ENCODE data around the gene DAO. TPM values are rescaled to one million over a fixed set of nuclear protein-coding genes. Genes with fewer than 3 reads are reported as not detected.

DAO gene
- total and polyA plus RNA-seq, 2 experiments from 2014 or later, result 0.88 to 0.90 TPM

- peaks cover 17% of the 10 kb centered on the region for H3K4me1 ChIP-seq (ENCODE audit: insufficient read depth)
- no peak for DNase-seq (ENCODE audit: low spot score)
- H3K9me2 ChIP-seq (replicated peaks; ENCODE audit: insufficient read depth), result no peaks in the 10 kb centered on the region
- H3K79me2 ChIP-seq, result peaks cover 81% of the 10 kb centered on the region
- H4K20me1 ChIP-seq (ENCODE audit: insufficient read depth, poor library complexity, severe bottlenecking), result peaks cover 10% of the 10 kb centered on the region
- WGBS (ENCODE audit: low lambda C conversion rate, missing lambda C conversion rate), result 77% methylated on average over 16 of the region's 16 CpGs
- peak overlapping the region; percentile 91 for H3K27ac ChIP-seq
- H2AFZ ChIP-seq, result no peak overlapping the region
- H3K4me2 ChIP-seq, result no peak overlapping the region
- no peaks in the 10 kb centered on the region for H3K27me3 ChIP-seq
- TF ChIP-seq EZH2phosphoT487 (IDR thresholded peaks at IDR 0.05; ENCODE audit: low read depth, severe bottlenecking, unreplicated experiment) (no peak), EZH2 (IDR thresholded peaks at IDR 0.05; ENCODE audit: borderline replicate concordance) (no peak)
- TF ChIP-seq, protein P1, sequence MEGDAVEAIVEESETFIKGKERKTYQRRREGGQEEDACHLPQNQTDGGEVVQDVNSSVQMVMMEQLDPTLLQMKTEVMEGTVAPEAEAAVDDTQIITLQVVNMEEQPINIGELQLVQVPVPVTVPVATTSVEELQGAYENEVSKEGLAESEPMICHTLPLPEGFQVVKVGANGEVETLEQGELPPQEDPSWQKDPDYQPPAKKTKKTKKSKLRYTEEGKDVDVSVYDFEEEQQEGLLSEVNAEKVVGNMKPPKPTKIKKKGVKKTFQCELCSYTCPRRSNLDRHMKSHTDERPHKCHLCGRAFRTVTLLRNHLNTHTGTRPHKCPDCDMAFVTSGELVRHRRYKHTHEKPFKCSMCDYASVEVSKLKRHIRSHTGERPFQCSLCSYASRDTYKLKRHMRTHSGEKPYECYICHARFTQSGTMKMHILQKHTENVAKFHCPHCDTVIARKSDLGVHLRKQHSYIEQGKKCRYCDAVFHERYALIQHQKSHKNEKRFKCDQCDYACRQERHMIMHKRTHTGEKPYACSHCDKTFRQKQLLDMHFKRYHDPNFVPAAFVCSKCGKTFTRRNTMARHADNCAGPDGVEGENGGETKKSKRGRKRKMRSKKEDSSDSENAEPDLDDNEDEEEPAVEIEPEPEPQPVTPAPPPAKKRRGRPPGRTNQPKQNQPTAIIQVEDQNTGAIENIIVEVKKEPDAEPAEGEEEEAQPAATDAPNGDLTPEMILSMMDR (IDR thresholded peaks at IDR 0.05; ENCODE audit: poor library complexity), result no peak
- H3K9me3 ChIP-seq (ENCODE audit: low read depth), result no peaks in the 10 kb centered on the region
- no peak overlapping the region for H3K4me3 ChIP-seq
- no peaks in the 10 kb centered on the region for H3K36me3 ChIP-seq (replicated peaks; ENCODE audit: insufficient read depth, low read depth)
Observed at GRCh38 chr12:108852674-108853309, 27.1 kb upstream of the DAO start.

DNA sequence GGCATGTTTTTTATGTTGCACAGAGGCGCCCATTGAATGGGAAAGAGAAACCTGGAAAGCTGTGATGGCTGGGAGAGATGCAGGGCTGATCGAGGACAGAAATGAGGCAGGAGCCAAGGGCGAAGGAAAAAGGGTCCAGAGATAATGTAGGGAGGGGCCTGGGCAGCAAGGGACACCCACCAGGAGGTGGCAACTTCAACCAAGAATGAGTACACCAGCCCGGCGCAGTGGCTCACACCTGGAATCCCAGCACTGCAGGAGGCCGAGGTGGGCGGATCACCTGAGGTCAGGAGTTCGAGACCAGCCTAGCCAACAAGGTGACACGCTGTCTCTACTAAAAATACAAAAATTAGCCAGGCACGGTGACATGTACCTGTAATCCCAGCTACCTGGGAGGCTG, 26.5 kb upstream of the DAO start:
- TF ChIP-seq EZH2phosphoT487 (IDR thresholded peaks at IDR 0.05; ENCODE audit: low read depth, severe bottlenecking, unreplicated experiment) (no peak), EZH2 (IDR thresholded peaks at IDR 0.05; ENCODE audit: borderline replicate concordance) (no peak)
- Histone ChIP-seq H2AFZ (no peak overlapping the region), H3K79me2 (peaks cover 76% of the 10 kb centered on the region), H3K4me2 (no peak overlapping the region), H3K27ac (peak overlapping the region; percentile 91), H3K9me2 (replicated peaks; ENCODE audit: insufficient read depth) (no peaks in the 10 kb centered on the region), H3K4me3 (no peak overlapping the region), H3K36me3 (replicated peaks; ENCODE audit: insufficient read depth, low read depth) (no peaks in the 10 kb centered on the region), H3K27me3 (no peaks in the 10 kb centered on the region), H3K9me3 (ENCODE audit: low read depth) (no peaks in the 10 kb centered on the region), H3K4me1 (ENCODE audit: insufficient read depth) (peaks cover 17% of the 10 kb centered on the region), H4K20me1 (ENCODE audit: insufficient read depth, poor library complexity, severe bottlenecking) (peaks cover 10% of the 10 kb centered on the region)
- 97% methylated on average over 10 of the region's 10 CpGs for WGBS (ENCODE audit: low lambda C conversion rate, missing lambda C conversion rate)
- DNase-seq (ENCODE audit: low spot score), result no peak

DNA sequence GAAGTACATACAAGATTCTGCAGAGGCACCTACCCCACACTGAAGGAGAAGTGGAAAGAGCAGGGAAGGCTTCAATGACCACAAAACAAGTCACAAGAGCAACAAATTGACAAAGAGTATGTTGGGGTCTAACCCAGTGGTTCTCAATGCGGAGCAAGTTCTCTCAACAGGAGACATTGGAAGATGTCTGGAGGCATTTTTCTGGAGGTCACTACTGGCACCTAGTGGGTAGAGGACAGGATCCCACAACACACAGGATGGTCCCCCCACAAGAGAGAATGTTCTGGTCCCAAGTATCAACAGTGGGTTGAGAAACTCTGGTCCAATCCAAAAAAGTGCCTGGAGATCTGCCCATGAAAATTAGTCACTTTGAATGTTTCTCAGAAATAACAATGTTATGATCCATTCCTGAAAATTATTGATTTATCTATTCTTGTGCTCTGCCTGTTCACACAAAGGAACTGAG, 25.9 kb upstream of the DAO start:
- no peaks in the 10 kb centered on the region for H3K9me3 ChIP-seq (ENCODE audit: low read depth)
- H2AFZ ChIP-seq, result no peak overlapping the region
- no peaks in the 10 kb centered on the region for H3K9me2 ChIP-seq (replicated peaks; ENCODE audit: insufficient read depth)
- no peak overlapping the region for H3K4me2 ChIP-seq
- WGBS (ENCODE audit: low lambda C conversion rate, missing lambda C conversion rate), result 100% methylated on average over 1 of the region's 1 CpG
- H3K4me3 ChIP-seq, result no peak overlapping the region
- peak overlapping the region; percentile 91 for H3K27ac ChIP-seq
- TF ChIP-seq EZH2phosphoT487 (IDR thresholded peaks at IDR 0.05; ENCODE audit: low read depth, severe bottlenecking, unreplicated experiment), result no peak
- TF ChIP-seq, protein P1 (IDR thresholded peaks at IDR 0.05; ENCODE audit: poor library complexity), result peak; percentile 11
- no peak for TF ChIP-seq EZH2 (IDR thresholded peaks at IDR 0.05; ENCODE audit: borderline replicate concordance)
- DNase-seq (ENCODE audit: low spot score), result peak; percentile 25
- H4K20me1 ChIP-seq (ENCODE audit: insufficient read depth, poor library complexity, severe bottlenecking), result peaks cover 10% of the 10 kb centered on the region
- no peaks in the 10 kb centered on the region for H3K36me3 ChIP-seq (replicated peaks; ENCODE audit: insufficient read depth, low read depth)
- H3K79me2 ChIP-seq, result peaks cover 70% of the 10 kb centered on the region
- peaks cover 22% of the 10 kb centered on the region for H3K4me1 ChIP-seq (ENCODE audit: insufficient read depth)
- no peaks in the 10 kb centered on the region for H3K27me3 ChIP-seq

GRCh38 chr12:108854451-108855283, 25.2 kb upstream of the DAO start:
- peaks cover 10% of the 10 kb centered on the region for H4K20me1 ChIP-seq (ENCODE audit: insufficient read depth, poor library complexity, severe bottlenecking)
- H3K36me3 ChIP-seq (replicated peaks; ENCODE audit: insufficient read depth, low read depth), result no peaks in the 10 kb centered on the region
- DNase-seq (ENCODE audit: low spot score), result peak; percentile 43
- TF ChIP-seq EZH2 (IDR thresholded peaks at IDR 0.05; ENCODE audit: borderline replicate concordance) (no peak), EZH2phosphoT487 (IDR thresholded peaks at IDR 0.05; ENCODE audit: low read depth, severe bottlenecking, unreplicated experiment) (no peak)
- TF ChIP-seq, protein P1 (IDR thresholded peaks at IDR 0.05; ENCODE audit: poor library complexity), result no peak
- H3K27ac ChIP-seq, result peak overlapping the region; percentile 91
- H3K4me3 ChIP-seq, result no peak overlapping the region
- peaks cover 64% of the 10 kb centered on the region for H3K79me2 ChIP-seq
- WGBS (ENCODE audit: low lambda C conversion rate, missing lambda C conversion rate), result 86% methylated on average over 13 of the region's 13 CpGs
- no peak overlapping the region for H2AFZ ChIP-seq
- H3K4me2 ChIP-seq, result peak overlapping the region; percentile 99
- no peaks in the 10 kb centered on the region for H3K9me2 ChIP-seq (replicated peaks; ENCODE audit: insufficient read depth)
- H3K27me3 ChIP-seq, result no peaks in the 10 kb centered on the region
- peaks cover 22% of the 10 kb centered on the region for H3K4me1 ChIP-seq (ENCODE audit: insufficient read depth)
- no peaks in the 10 kb centered on the region for H3K9me3 ChIP-seq (ENCODE audit: low read depth)
